ENCODE results near the gene SPTLC2. TPM values are rescaled to one million over a fixed set of nuclear protein-coding genes. Genes with fewer than 3 reads are reported as not detected.

The SPTLC2 gene
- total and polyA plus RNA-seq, 9 donors, result 8.0 to 31.1 (median 21.5) TPM

DNA sequence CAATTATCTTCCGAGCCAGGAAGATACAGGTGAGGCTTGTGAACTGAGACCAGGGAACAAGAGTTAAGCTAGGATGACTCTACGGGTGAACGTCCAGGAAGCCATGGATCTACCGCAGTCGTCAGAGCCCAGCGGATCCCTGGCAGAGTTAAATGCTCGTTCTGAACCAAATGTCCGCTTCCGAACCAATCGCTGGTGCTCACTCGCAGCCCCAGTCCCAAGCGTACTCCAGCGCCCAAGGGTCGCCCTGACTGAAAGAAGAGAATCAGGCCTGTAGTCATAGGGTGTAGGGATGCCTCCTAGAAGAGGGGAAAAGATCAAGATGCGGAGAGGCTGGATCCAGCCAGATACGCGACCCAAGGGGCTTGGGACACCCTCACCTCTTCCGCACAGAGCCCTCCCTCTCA lies 159.3 kb downstream of the SPTLC2 start:
- Histone ChIP-seq H3K4me1 (ENCODE audit: insufficient read depth) (no peaks in the 10 kb centered on the region), H3K4me3 (peak overlapping the region; percentile 82), H3K27me3 (no peaks in the 10 kb centered on the region), H3K9me3 (no peaks in the 10 kb centered on the region), H3K36me3 (no peaks in the 10 kb centered on the region), H3K27ac (peak overlapping the region; percentile 44 to 84)
- no peak for DNase-seq
- 0 to 1% (median 0%) methylated on average over 18 of the region's 18 CpGs for WGBS, 3 donors
- intact Hi-C loops (cut with DNase I), result loop anchor here in 2 of 4 donors (5.0 to 10.0 kb wide), 3 partner anchors 98 to 135 kb away; partner anchors contain the start of genes GSTZ1 (in 2 of the 2) and POMT2 (in 2 of the 2)
- TF ChIP-seq, protein P1, sequence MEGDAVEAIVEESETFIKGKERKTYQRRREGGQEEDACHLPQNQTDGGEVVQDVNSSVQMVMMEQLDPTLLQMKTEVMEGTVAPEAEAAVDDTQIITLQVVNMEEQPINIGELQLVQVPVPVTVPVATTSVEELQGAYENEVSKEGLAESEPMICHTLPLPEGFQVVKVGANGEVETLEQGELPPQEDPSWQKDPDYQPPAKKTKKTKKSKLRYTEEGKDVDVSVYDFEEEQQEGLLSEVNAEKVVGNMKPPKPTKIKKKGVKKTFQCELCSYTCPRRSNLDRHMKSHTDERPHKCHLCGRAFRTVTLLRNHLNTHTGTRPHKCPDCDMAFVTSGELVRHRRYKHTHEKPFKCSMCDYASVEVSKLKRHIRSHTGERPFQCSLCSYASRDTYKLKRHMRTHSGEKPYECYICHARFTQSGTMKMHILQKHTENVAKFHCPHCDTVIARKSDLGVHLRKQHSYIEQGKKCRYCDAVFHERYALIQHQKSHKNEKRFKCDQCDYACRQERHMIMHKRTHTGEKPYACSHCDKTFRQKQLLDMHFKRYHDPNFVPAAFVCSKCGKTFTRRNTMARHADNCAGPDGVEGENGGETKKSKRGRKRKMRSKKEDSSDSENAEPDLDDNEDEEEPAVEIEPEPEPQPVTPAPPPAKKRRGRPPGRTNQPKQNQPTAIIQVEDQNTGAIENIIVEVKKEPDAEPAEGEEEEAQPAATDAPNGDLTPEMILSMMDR (IDR thresholded peaks at IDR 0.05), result no peak
- TF ChIP-seq POLR2A (IDR thresholded peaks at IDR 0.05) (no peak), EP300 (IDR thresholded peaks at IDR 0.05) (no peak)

Small RNA genes lying within 50 kb of the gene (small RNA-seq; reads per million reads assigned to genes)
- gene COX6CP11 (not detected), gene RF00404 (not detected), gene RN7SL587P (not detected)

Other genes with a start within 250 kb of the SPTLC2 start
- 10 to 100 TPM in 6 of 7 donors, 1 to 10 TPM in 1; 10.0 to 17.4 (median 14.5) TPM for gene TMED8, start 239.5 kb downstream of the SPTLC2 start, total RNA-seq
- 10 to 100 TPM in 1 of 2 donors, 1 to 10 TPM in 1; 5.5 to 13.1 TPM for gene TMED8, start 239.5 kb downstream of the SPTLC2 start, polyA plus RNA-seq
- 1 to 10 TPM in 5 of 7 donors, under 1 TPM in 2; 0.12 to 3.2 (median 1.4) TPM for gene SAMD15, start 239.3 kb downstream of the SPTLC2 start, total RNA-seq
- 1 to 10 TPM in 1 of 2 donors, under 1 TPM in 1; 0.27 to 2.2 TPM for gene SAMD15, start 239.3 kb downstream of the SPTLC2 start, polyA plus RNA-seq
- 1 to 10 TPM in 1 of 7 donors, under 1 TPM in 5, not detected in 1; 0.33 to 1.1 (median 0.51) TPM for gene NOXRED1, start 193.1 kb downstream of the SPTLC2 start, total RNA-seq
- gene NOXRED1, start 193.1 kb downstream of the SPTLC2 start, polyA plus RNA-seq, result under 1 TPM; 0.23 to 0.42 TPM
- gene VIPAS39, start 159.0 kb downstream of the SPTLC2 start, total RNA-seq, result 10 to 100 TPM; 10.7 to 18.0 (median 15.1) TPM
- 10 to 100 TPM; 18.1 to 47.0 TPM for gene VIPAS39, start 159.0 kb downstream of the SPTLC2 start, polyA plus RNA-seq
- gene AHSA1, start 158.5 kb downstream of the SPTLC2 start, total RNA-seq, result 100 to 1,000 TPM in 3 of 7 donors, 10 to 100 TPM in 4; 57.3 to 127 (median 96.6) TPM
- gene AHSA1, start 158.5 kb downstream of the SPTLC2 start, polyA plus RNA-seq, result 100 to 1,000 TPM in 1 of 2 donors, 10 to 100 TPM in 1; 77.4 to 205 TPM
- gene ISM2, start 117.8 kb downstream of the SPTLC2 start, total RNA-seq, result 1 to 10 TPM in 1 of 7 donors, under 1 TPM in 2, not detected in 4; 0.20 to 1.0 (median 0.72) TPM
- gene ISM2, start 117.8 kb downstream of the SPTLC2 start, polyA plus RNA-seq, result under 1 TPM; 0.05 to 0.13 TPM
- 10 to 100 TPM in 3 of 7 donors, 1 to 10 TPM in 4; 8.4 to 13.3 (median 9.9) TPM for gene ALKBH1, start 91.4 kb upstream of the SPTLC2 start, total RNA-seq
- gene ALKBH1, start 91.4 kb upstream of the SPTLC2 start, polyA plus RNA-seq, result 10 to 100 TPM; 10.8 to 12.8 TPM
- 100 to 1,000 TPM in 2 of 7 donors, 10 to 100 TPM in 5; 61.6 to 142 (median 75.3) TPM for gene SLIRP, start 91.5 kb upstream of the SPTLC2 start, total RNA-seq
- gene SLIRP, start 91.5 kb upstream of the SPTLC2 start, polyA plus RNA-seq, result 100 to 1,000 TPM in 1 of 2 donors, 10 to 100 TPM in 1; 88.4 to 146 TPM
- gene SNW1, start 144.5 kb upstream of the SPTLC2 start, total RNA-seq, result 10 to 100 TPM; 29.2 to 80.1 (median 69.8) TPM
- gene SNW1, start 144.5 kb upstream of the SPTLC2 start, polyA plus RNA-seq, result 10 to 100 TPM; 55.7 to 87.8 TPM
- 1 to 10 TPM; 1.7 to 7.9 (median 7.2) TPM for gene ADCK1, start 183.5 kb upstream of the SPTLC2 start, total RNA-seq
- gene ADCK1, start 183.5 kb upstream of the SPTLC2 start, polyA plus RNA-seq, result 1 to 10 TPM; 3.5 to 3.9 TPM

All from ovary (tissue), 9 donors.